ENCODE results near the gene SELENON. TPM values are rescaled to one million over a fixed set of nuclear protein-coding genes. Genes with fewer than 3 reads are reported as not detected.

Gene SELENON
- total RNA-seq, 1 experiment from 2014 or later: 90.9 TPM

GRCh38 chr1:25794325-25794724 lies 5.7 kb upstream of the SELENON start:
- no peak overlapping the region for H3K23ac ChIP-seq (ENCODE audit: insufficient read length, low read depth, low read length)
- no CpG with 5 or more reads among the region's 8 CpGs for WGBS (ENCODE audit: extremely low coverage, insufficient read length, low lambda C conversion rate)
- no peak overlapping the region for H4K5ac ChIP-seq (ENCODE audit: insufficient read length, low read depth, low read length)
- no peak for DNase-seq
- H2BK12ac ChIP-seq (ENCODE audit: insufficient read length, low read depth, low read length): no peak overlapping the region
- H3K18ac ChIP-seq (ENCODE audit: insufficient read length, low read depth, low read length): no peak overlapping the region
- no peak overlapping the region for H4K91ac ChIP-seq (ENCODE audit: insufficient read length, low read depth, low read length)
- H3K14ac ChIP-seq (ENCODE audit: insufficient read depth, low read length): no peak overlapping the region
- no peak overlapping the region for H3K27ac ChIP-seq (ENCODE audit: insufficient read length, low read depth, low read length)
- no peak overlapping the region for H3K56ac ChIP-seq (ENCODE audit: insufficient read length, low read depth, low read length)
- H3K27me3 ChIP-seq (ENCODE audit: insufficient read depth, low read length): no peaks in the 10 kb centered on the region
- no peaks in the 10 kb centered on the region for H4K20me1 ChIP-seq (ENCODE audit: control insufficient read depth, insufficient read depth, insufficient read length)
- Mint-ChIP-seq H3K4me1 (peaks cover 11 to 19% of the 10 kb centered on the region in 2 experiments), H3K27me3 (ENCODE audit: low read depth) (peaks cover 2% of the 10 kb centered on the region), H3K36me3 (ENCODE audit: insufficient read depth in 1 of 3, low read depth in 3 of 3) (peaks cover 0 to 2% (median 1%) of the 10 kb centered on the region in 3 experiments; a peak in 1 of 7 replicates), H3K27ac (peak overlapping the region in 1 of 3 experiments; percentile 20; a peak in 1 of 7 replicates), H3K9me3 (no peaks in the 10 kb centered on the region; a peak in 1 of 5 replicates), H3K4me3 (no peak overlapping the region)
- no peak overlapping the region for H3K4ac ChIP-seq (ENCODE audit: low read depth, low read length)
- H3T11ph ChIP-seq (ENCODE audit: low read length): no peak overlapping the region
- H3K23me2 ChIP-seq (ENCODE audit: insufficient read length, low read depth, low read length, poor library complexity, severe bottlenecking): no peaks in the 10 kb centered on the region
- no peak overlapping the region for H2BK120ac ChIP-seq (ENCODE audit: low read depth, low read length, poor library complexity, severe bottlenecking)
- no peak overlapping the region for H2BK20ac ChIP-seq (ENCODE audit: low read depth, low read length, poor library complexity, severe bottlenecking)
- no peak overlapping the region for H2BK15ac ChIP-seq (ENCODE audit: low read depth, low read length)
- H2BK5ac ChIP-seq (ENCODE audit: insufficient read length, low read length): no peak overlapping the region
- H3K9ac ChIP-seq (ENCODE audit: extremely low read depth, insufficient read length, low read length): no peak overlapping the region
- H3K4me2 ChIP-seq (ENCODE audit: insufficient read depth, insufficient read length, low read length): no peak overlapping the region
- no peak overlapping the region for H4K8ac ChIP-seq (replicated peaks; ENCODE audit: insufficient read length, low read depth, low read length)
- no peaks in the 10 kb centered on the region for H3K79me2 ChIP-seq (ENCODE audit: insufficient read depth, low read length)
- no peak overlapping the region for H2AK5ac ChIP-seq (ENCODE audit: insufficient read length, low read length)
- no peak overlapping the region for H2AFZ ChIP-seq (ENCODE audit: low read length)
- TF ChIP-seq CTCF (conservative IDR thresholded peaks at IDR 0.05): no peak
- H3K4me1 ChIP-seq (ENCODE audit: insufficient read depth, low read length): no peaks in the 10 kb centered on the region
- H3K9me3 ChIP-seq (ENCODE audit: control insufficient read depth, low read depth, low read length): no peaks in the 10 kb centered on the region
- no peaks in the 10 kb centered on the region for H3K79me1 ChIP-seq (ENCODE audit: insufficient read depth, low read depth, low read length, poor library complexity, severe bottlenecking)

Measured in H9 (cell line).